AG04450 (cell line): Measurements from ENCODE around the gene PVR. TPM values are rescaled to one million over a fixed set of nuclear protein-coding genes. Genes with fewer than 3 reads are reported as not detected.
A peak's percentile ranks its signal among the peaks of the same experiment; 100 is the strongest.
"Not testable (repeated sequence)": the region's sequence is repeated elsewhere in the genome, so short reads cannot be mapped to it uniquely, and the experiment has no call there.

Source experiments
- CTCF ChIA-PET: fragments of 300-600, 350-600 bp; formaldehyde crosslinking; extraction: SDS; loops from one replicate; lab custom pipeline; 2022; ENCODE audit warnings: antibody characterized with exemption, inconsistent platforms; lab: Charles Lee
- POLR2A ChIA-PET: fragments of 350-600 bp; formaldehyde crosslinking; extraction: SDS; loops from one replicate; lab custom pipeline; 2021; ENCODE audit warnings: antibody characterized with exemption, inconsistent platforms; lab: Yijun Ruan, JAX
- DNase-seq: peaks from one replicate; pipeline ENCODE4 v3.0.0-alpha.2; 2011; ENCODE audit warnings: low read depth, low spot score
- H3K27ac ChIP-seq: one replicate; pipeline ENCODE4 v1.5.1; 2012; ENCODE audit warnings: low read depth, low read length, control low read depth
- H3K27me3 ChIP-seq: one replicate; pipeline ENCODE4 v1.6.0; 2012; ENCODE audit warnings: low read length; ENCODE audit not compliant: control insufficient read depth, insufficient read depth
- H3K4me3 ChIP-seq: 2 replicates; pipeline ENCODE4 v1.5.1; 2011; ENCODE audit warnings: mild to moderate bottlenecking, low read depth, low read length, control low read depth
- H3K9me3 ChIP-seq: 2 replicates; pipeline ENCODE4 v1.5.1; 2012; ENCODE audit warnings: low read length; ENCODE audit not compliant: control insufficient read depth, insufficient read depth
- CTCF ChIP-seq: IDR thresholded peaks from 2 replicates; pipeline ENCODE4 v1.5.1; 2011; ENCODE audit warnings: low read depth, low read length, control low read depth, inconsistent platforms
- polyA plus RNA-seq: library from polyadenylated mRNA; depleted of rRNA; stranded (reverse); fragments of >200 nt; gene quantifications from 2 replicates; pipeline ENCODE4 v1.2.3, GENCODE V29; 2011

PVR gene
- polyA plus RNA-seq, 1 experiment, result 125 TPM

- Histone ChIP-seq H3K27me3 (no peaks in the 10 kb centered on the region), H3K9me3 (peaks cover 16% of the 10 kb centered on the region), H3K27ac (no peak overlapping the region), H3K4me3 (no peak overlapping the region)
- ChIA-PET CTCF (no interaction called here), POLR2A (no interaction called here)
- DNase-seq, result no peak
- TF ChIP-seq CTCF, result no peak
These were observed 14.9 kb upstream of the PVR start for GRCh38 chr19:44628793-44629192.

GRCh38 chr19:44631611-44632010, 12.1 kb upstream of the PVR start:
- H3K4me3 ChIP-seq, CTCF ChIA-PET, H3K27ac ChIP-seq, DNase-seq, H3K27me3 ChIP-seq, POLR2A ChIA-PET: not testable (repeated sequence)
- peaks cover 17% of the 10 kb centered on the region for H3K9me3 ChIP-seq

- H3K9me3 ChIP-seq, H3K4me3 ChIP-seq, H3K27ac ChIP-seq, POLR2A ChIA-PET, H3K27me3 ChIP-seq, DNase-seq: not testable (repeated sequence)
- CTCF ChIA-PET, result interaction anchor here (0.6 to 2.7 kb wide), 2 partner anchors 20 to 210 kb away, joined by 3 to 6 read pairs; no protein-coding TSS in a partner anchor
These were observed 9.7 kb upstream of the PVR start for GRCh38 chr19:44634058-44634457.

- no peak overlapping the region for H3K27ac ChIP-seq
- no peak for TF ChIP-seq CTCF
- DNase-seq, result no peak
- peaks cover 6% of the 10 kb centered on the region for H3K9me3 ChIP-seq
- no peaks in the 10 kb centered on the region for H3K27me3 ChIP-seq
- no peak overlapping the region for H3K4me3 ChIP-seq
- ChIA-PET CTCF (interaction anchor here (2.0 to 2.7 kb wide), 2 partner anchors 20 to 22 kb away, joined by 6 to 7 read pairs; no protein-coding TSS in a partner anchor), POLR2A (interaction anchor here (1.3 kb wide), 2 partner anchors 9 to 31 kb away, joined by 4 to 10 read pairs; no protein-coding TSS in a partner anchor)
These were observed 8.9 kb upstream of the PVR start for GRCh38 chr19:44634785-44635184.

- no peaks in the 10 kb centered on the region for H3K27me3 ChIP-seq
- H3K9me3 ChIP-seq, result peaks cover 6% of the 10 kb centered on the region
- DNase-seq, result no peak
- TF ChIP-seq CTCF, result no peak
- POLR2A ChIA-PET, result interaction anchor here (0.5 to 1.3 kb wide), 5 partner anchors 8 to 837 kb away, joined by 3 to 10 read pairs (median 5); partner anchors contain the start of gene PVR
- CTCF ChIA-PET, result interaction anchor here (1.0 to 2.7 kb wide), 4 partner anchors 19 to 208 kb away, joined by 3 to 7 read pairs (median 6); no protein-coding TSS in a partner anchor
- H3K27ac ChIP-seq, result peak overlapping the region; percentile 73
- H3K4me3 ChIP-seq, result no peak overlapping the region
These were observed 7.9 kb upstream of the PVR start for GRCh38 chr19:44635581-44636438.
